ENCODE results near the gene ADCY6.

Gene ADCY6

DNA sequence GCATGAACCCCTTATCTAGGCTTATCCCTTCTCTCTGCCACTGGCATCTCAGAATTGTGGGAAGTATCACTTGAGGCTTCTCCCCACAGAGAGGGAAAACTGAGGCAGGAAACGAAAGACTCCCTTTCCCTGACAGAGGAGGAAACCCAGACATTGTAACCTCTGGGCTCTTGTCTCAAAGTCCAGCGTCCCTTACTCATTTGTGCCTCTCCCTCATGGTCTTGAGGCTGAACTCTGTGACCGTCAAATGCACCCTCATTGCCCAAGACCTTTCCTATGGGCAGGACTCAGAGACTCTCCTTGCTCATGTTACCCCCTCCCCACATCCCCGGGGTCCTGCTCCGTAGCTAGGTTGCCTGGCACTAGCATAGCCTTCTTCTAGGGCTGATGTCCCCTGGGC is 33.2 kb upstream of the ADCY6 start:
- no peak overlapping the region for H3K4me3 ChIP-seq (replicated peaks; ENCODE audit: insufficient read depth, low read length)
- H3K27me3 ChIP-seq (ENCODE audit: insufficient read depth, poor library complexity, severe bottlenecking): peaks cover 11% of the 10 kb centered on the region
- H3K27ac ChIP-seq (replicated peaks): no peak overlapping the region
- DNase-seq (ENCODE audit: low read depth in 1 of 2, low spot score in 1 of 2): no peak
- no peak for TF ChIP-seq GABPA (IDR thresholded peaks at IDR 0.05; ENCODE audit: low read depth)
- no peak for TF ChIP-seq CTCF (IDR thresholded peaks at IDR 0.05; ENCODE audit: insufficient read depth, low read length)
- no peak for TF ChIP-seq POLR2AphosphoS5 (IDR thresholded peaks at IDR 0.05; ENCODE audit: low read depth)
- TF ChIP-seq SPI1 (IDR thresholded peaks at IDR 0.05; ENCODE audit: borderline replicate concordance, low read depth): no peak
- TF ChIP-seq, protein P1, sequence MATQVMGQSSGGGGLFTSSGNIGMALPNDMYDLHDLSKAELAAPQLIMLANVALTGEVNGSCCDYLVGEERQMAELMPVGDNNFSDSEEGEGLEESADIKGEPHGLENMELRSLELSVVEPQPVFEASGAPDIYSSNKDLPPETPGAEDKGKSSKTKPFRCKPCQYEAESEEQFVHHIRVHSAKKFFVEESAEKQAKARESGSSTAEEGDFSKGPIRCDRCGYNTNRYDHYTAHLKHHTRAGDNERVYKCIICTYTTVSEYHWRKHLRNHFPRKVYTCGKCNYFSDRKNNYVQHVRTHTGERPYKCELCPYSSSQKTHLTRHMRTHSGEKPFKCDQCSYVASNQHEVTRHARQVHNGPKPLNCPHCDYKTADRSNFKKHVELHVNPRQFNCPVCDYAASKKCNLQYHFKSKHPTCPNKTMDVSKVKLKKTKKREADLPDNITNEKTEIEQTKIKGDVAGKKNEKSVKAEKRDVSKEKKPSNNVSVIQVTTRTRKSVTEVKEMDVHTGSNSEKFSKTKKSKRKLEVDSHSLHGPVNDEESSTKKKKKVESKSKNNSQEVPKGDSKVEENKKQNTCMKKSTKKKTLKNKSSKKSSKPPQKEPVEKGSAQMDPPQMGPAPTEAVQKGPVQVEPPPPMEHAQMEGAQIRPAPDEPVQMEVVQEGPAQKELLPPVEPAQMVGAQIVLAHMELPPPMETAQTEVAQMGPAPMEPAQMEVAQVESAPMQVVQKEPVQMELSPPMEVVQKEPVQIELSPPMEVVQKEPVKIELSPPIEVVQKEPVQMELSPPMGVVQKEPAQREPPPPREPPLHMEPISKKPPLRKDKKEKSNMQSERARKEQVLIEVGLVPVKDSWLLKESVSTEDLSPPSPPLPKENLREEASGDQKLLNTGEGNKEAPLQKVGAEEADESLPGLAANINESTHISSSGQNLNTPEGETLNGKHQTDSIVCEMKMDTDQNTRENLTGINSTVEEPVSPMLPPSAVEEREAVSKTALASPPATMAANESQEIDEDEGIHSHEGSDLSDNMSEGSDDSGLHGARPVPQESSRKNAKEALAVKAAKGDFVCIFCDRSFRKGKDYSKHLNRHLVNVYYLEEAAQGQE (IDR thresholded peaks at IDR 0.05; ENCODE audit: insufficient replicate concordance, low read depth): no peak

DNA sequence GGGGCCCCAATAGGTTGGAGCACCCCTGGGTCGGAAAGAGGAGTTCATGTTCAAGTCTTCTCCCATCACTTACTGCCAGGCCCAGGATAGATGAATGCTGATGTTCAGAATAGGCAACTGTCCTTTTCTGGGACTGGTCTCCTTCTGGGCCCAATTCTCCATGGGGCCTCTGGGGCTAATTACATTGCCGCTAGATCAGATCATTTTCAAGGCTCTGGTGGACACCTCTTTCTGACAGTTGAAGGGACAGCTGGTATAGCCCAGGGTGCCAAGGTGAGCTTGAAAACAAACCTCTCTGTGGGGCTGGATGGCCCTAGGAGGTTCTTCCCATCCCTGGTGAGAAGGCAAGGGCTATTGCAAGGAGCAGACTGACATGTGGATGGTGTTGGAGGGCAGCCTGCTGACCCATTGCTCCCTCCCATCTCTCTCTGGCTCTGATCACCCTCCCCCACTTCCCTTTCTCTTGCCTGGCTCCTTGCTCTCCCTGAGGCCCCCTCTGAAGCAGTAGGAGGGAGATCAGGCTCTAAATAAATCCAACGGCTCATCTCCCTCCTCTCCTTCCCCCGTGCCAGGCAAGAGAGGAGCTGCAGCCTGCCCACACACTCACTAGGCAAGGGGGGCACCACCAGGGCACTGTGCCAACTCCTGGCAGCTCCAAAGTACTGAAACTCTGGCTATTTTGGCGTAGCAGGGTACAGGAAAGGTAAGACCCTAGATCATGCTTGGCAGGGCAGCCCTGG is 31.3 kb upstream of the ADCY6 start:
- Histone ChIP-seq H3K4me3 (replicated peaks; ENCODE audit: insufficient read depth, low read length) (no peak overlapping the region), H3K27ac (replicated peaks) (no peak overlapping the region), H3K27me3 (ENCODE audit: insufficient read depth, poor library complexity, severe bottlenecking) (peaks cover 12% of the 10 kb centered on the region)
- no peak for TF ChIP-seq POLR2AphosphoS5 (IDR thresholded peaks at IDR 0.05; ENCODE audit: low read depth)
- no peak for TF ChIP-seq SPI1 (IDR thresholded peaks at IDR 0.05; ENCODE audit: borderline replicate concordance, low read depth)
- TF ChIP-seq, protein P1 (IDR thresholded peaks at IDR 0.05; ENCODE audit: insufficient replicate concordance, low read depth): no peak
- no peak for TF ChIP-seq GABPA (IDR thresholded peaks at IDR 0.05; ENCODE audit: low read depth)
- TF ChIP-seq CTCF (IDR thresholded peaks at IDR 0.05; ENCODE audit: insufficient read depth, low read length): no peak
- no peak for DNase-seq (ENCODE audit: low read depth in 1 of 2, low spot score in 1 of 2)

DNA sequence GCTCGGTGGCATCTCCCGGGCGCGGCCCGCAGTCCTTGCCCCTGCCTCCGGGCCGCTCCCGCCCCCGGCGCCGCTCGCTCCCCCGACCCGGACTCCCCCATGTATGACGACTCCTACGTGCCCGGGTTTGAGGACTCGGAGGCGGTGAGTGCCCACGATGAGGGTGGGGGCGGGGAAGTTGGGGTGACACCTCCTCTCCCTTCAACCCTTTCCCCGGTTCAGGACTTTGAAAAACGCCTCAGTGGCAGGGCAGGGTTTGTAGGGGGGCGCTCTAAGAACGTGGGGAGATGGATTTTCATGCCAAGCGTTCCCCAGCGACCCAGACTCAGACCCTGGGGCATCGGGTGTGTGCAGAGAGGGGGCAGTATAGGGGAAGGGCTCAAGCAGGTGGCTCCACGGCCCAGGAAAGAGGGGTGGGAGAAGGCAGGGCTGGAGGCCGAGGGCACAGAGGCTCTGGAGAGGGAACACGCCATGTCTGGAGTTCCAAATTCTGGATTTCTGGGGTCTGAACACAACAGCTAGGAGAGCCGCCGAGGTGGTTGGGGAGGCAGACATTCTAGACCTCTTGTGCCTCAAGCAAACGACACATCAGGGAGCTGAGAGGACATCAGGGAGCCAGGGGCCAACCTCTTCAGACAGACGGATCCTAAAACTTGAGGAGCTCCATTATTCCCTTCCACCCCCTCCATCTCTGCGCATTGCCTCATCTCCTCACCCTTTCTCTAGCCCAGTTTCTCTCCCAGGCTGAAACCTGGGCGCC is 30.1 kb upstream of the ADCY6 start:
- DNase-seq (ENCODE audit: low read depth in 1 of 2, low spot score in 1 of 2): peak in 1 of 2 experiments; percentile 44
- TF ChIP-seq, protein P1 (IDR thresholded peaks at IDR 0.05; ENCODE audit: insufficient replicate concordance, low read depth): no peak
- TF ChIP-seq CTCF (IDR thresholded peaks at IDR 0.05; ENCODE audit: insufficient read depth, low read length) (peak; percentile 15), POLR2AphosphoS5 (IDR thresholded peaks at IDR 0.05; ENCODE audit: low read depth) (no peak), GABPA (IDR thresholded peaks at IDR 0.05; ENCODE audit: low read depth) (no peak)
- Histone ChIP-seq H3K4me3 (replicated peaks; ENCODE audit: insufficient read depth, low read length) (peak overlapping the region; percentile 59), H3K27ac (replicated peaks) (no peak overlapping the region), H3K27me3 (ENCODE audit: insufficient read depth, poor library complexity, severe bottlenecking) (peaks cover 12% of the 10 kb centered on the region)

All from HL-60 (cell line).